Tibial nerve (tissue), 4 donors: ENCODE results near the gene RNU5B-1.

Experiments used
- EP300 ChIP-seq, 2 donors: sonication (generic); formaldehyde crosslinking; IDR thresholded peaks; one replicate each; pipeline ENCODE4 v1.6.1; 2017; ENCODE audit warnings: antibody characterized with exemption in 2 of 2, mild to moderate bottlenecking in 1 of 2
- POLR2A ChIP-seq, 2 donors: fragments of 450-650 bp; IDR thresholded peaks; one replicate each; pipeline ENCODE4 v1.6.1; 2017; ENCODE audit warnings: antibody characterized with exemption in 2 of 2, mild to moderate bottlenecking in 2 of 2, moderate library complexity in 2 of 2
- TF ChIP-seq, protein P1 (sequence below), 5 experiments: fragments of 200-600 bp in 3 of 5; fragments of 450-650 bp in 2 of 5; sonication (generic) in 3 of 5; IDR thresholded peaks; one replicate each; pipeline ENCODE4 v1.5.1; 2016 to 2019; ENCODE audit warnings: antibody characterized with exemption in 5 of 5, mild to moderate bottlenecking in 3 of 5, moderate library complexity in 2 of 5

DNA sequence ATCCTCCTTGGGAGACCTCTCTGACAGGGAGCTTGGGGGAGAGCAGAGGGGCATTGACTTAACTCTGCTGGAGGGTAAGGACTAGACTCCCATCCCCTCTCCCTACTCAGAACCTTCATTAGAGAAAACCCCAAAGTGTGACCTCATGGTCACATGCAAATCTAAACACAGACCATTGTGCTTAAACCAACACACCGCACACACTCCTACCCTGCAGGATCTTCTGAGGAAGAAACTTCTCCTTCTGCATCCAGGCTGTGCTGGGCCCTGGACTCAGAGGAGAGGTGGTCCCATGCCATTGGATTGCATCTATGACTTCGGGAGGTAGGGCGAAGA lies 17.0 kb upstream of the RNU5B-1 start:
- TF ChIP-seq, protein P1, sequence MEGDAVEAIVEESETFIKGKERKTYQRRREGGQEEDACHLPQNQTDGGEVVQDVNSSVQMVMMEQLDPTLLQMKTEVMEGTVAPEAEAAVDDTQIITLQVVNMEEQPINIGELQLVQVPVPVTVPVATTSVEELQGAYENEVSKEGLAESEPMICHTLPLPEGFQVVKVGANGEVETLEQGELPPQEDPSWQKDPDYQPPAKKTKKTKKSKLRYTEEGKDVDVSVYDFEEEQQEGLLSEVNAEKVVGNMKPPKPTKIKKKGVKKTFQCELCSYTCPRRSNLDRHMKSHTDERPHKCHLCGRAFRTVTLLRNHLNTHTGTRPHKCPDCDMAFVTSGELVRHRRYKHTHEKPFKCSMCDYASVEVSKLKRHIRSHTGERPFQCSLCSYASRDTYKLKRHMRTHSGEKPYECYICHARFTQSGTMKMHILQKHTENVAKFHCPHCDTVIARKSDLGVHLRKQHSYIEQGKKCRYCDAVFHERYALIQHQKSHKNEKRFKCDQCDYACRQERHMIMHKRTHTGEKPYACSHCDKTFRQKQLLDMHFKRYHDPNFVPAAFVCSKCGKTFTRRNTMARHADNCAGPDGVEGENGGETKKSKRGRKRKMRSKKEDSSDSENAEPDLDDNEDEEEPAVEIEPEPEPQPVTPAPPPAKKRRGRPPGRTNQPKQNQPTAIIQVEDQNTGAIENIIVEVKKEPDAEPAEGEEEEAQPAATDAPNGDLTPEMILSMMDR (IDR thresholded peaks at IDR 0.05) = no peak
- TF ChIP-seq POLR2A (IDR thresholded peaks at IDR 0.05) = no peak
- TF ChIP-seq EP300 (IDR thresholded peaks at IDR 0.05) = no peak
